DMS153 (cell line): ENCODE results near the gene RELB.
"Not testable (repeated sequence)": the region's sequence is repeated elsewhere in the genome, so short reads cannot be mapped to it uniquely, and the experiment has no call there.

Source experiments
- DNase-seq: peaks from one replicate; lab custom pipeline; 2025; lab: John Stamatoyannopoulos, UW

Gene RELB

GRCh38 chr19:45001087-45001739 lies at the start of gene RELB:
Gene RELB, plus strand, starts transcription at chr19:45001464. Its CDS starts 116 bp downstream, at chr19:45001580.
- peak; percentile 65 for DNase-seq

GRCh38 chr19:44954278-44954648 lies 47.0 kb upstream of the RELB start:
- no peak for DNase-seq

- peak; percentile 88 for DNase-seq
Measured at GRCh38 chr19:44954649-44955504, 46.4 kb upstream of the RELB start, which contains the start of gene CLPTM1. Gene CLPTM1, plus strand, starts transcription at chr19:44955380. Its CDS starts 16 bp downstream, at chr19:44955396.

- DNase-seq = no peak
Measured at GRCh38 chr19:44955505-44956439, 45.5 kb upstream of the RELB start.

- DNase-seq = no peak
Measured at GRCh38 chr19:44957526-44957925, 43.7 kb upstream of the RELB start.

- no peak for DNase-seq
Measured at GRCh38 chr19:44958090-44958489, 43.2 kb upstream of the RELB start.

- no peak for DNase-seq
Measured at GRCh38 chr19:44959691-44960090, 41.6 kb upstream of the RELB start.

- no peak for DNase-seq
Measured at GRCh38 chr19:44960906-44961728, 40.1 kb upstream of the RELB start.

- DNase-seq = no peak
Measured at GRCh38 chr19:44961821-44962220, 39.4 kb upstream of the RELB start.

- DNase-seq = no peak
Measured at GRCh38 chr19:44968118-44968517, 33.1 kb upstream of the RELB start.

GRCh38 chr19:44968670-44969069 lies 32.6 kb upstream of the RELB start:
- no peak for DNase-seq

- no peak for DNase-seq
Measured at GRCh38 chr19:44969437-44969836, 31.8 kb upstream of the RELB start.

- not testable (repeated sequence) for DNase-seq
Measured at GRCh38 chr19:44971451-44971850, 29.8 kb upstream of the RELB start.

GRCh38 chr19:44972802-44973201 lies 28.5 kb upstream of the RELB start:
- no peak for DNase-seq

GRCh38 chr19:44973982-44974735 lies 27.1 kb upstream of the RELB start:
- DNase-seq = no peak

- DNase-seq = no peak
Measured at GRCh38 chr19:44974857-44975256, 26.4 kb upstream of the RELB start.

GRCh38 chr19:44975444-44975843 lies 25.8 kb upstream of the RELB start:
- DNase-seq = no peak

- no peak for DNase-seq
Measured at GRCh38 chr19:44984005-44984404, 17.3 kb upstream of the RELB start.

GRCh38 chr19:44985445-44985844 lies 15.8 kb upstream of the RELB start:
- DNase-seq = no peak

GRCh38 chr19:44986389-44986788 lies 14.9 kb upstream of the RELB start:
- DNase-seq = no peak
